HG03108 (cell line): Measurements from ENCODE around the gene CHD1L.
"Not testable (repeated sequence)": the region's sequence is repeated elsewhere in the genome, so short reads cannot be mapped to it uniquely, and the experiment has no call there.

ENCODE experiments used
- ATAC-seq: cut with Tn5 transposase; IDR thresholded peaks from one replicate; pipeline ENCODE4 v1.9.1; 2021; ENCODE audit warnings: moderate library complexity; ENCODE audit not compliant: unreplicated experiment

CHD1L gene

GRCh38 chr1:147264158-147264768 lies 21.8 kb downstream of the CHD1L start:
- ATAC-seq, result no peak

DNA sequence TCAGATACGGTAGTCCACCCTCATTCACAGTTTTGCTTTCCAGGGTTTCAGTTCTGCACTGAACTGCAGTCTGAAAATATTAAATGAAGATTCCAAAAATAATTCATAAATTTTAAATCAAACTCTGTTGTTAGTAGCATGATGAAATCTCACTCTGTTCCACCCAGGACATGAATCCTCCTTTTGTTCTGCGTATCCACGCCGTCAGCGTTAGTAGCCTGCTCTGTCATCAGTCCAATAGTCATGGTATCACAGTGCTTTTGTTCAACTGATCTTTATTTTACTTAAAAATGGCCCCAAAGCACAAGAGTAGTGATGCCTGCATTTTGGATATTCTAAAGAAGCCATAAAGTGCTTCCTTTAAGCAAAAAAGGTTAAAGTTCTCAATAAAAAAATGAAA lies 23.9 kb downstream of the CHD1L start:
- ATAC-seq, result no peak

- ATAC-seq, result no peak
Measured at GRCh38 chr1:147267711-147268110, 25.2 kb downstream of the CHD1L start.

DNA sequence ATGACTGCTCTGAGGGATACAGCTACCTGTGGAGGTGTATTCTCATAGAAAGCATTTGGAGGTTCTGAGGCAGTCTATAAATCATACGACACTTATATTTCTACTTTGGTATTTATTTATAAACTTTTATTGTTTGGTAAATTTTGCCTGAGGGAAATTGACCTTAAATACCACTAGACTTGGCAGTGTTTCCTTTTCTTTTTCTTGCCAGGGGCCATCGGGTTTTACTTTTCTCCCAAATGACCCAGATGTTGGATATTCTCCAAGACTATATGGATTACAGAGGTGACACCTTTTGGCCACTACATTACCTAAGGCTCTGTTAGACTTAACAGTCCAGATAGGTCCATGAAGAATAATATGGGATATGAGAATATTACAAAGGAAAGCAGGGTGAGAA lies 28.2 kb downstream of the CHD1L start:
- ATAC-seq, result no peak

GRCh38 chr1:147272042-147272441 lies 29.6 kb downstream of the CHD1L start:
- ATAC-seq, result no peak

GRCh38 chr1:147273409-147274336 lies 31.2 kb downstream of the CHD1L start:
- ATAC-seq, result no peak

- no peak for ATAC-seq
Measured at GRCh38 chr1:147281950-147282349, 39.5 kb downstream of the CHD1L start.

GRCh38 chr1:147283011-147283410 lies 40.5 kb downstream of the CHD1L start:
- no peak for ATAC-seq

GRCh38 chr1:147287133-147287865 lies 44.8 kb downstream of the CHD1L start:
- no peak for ATAC-seq

DNA sequence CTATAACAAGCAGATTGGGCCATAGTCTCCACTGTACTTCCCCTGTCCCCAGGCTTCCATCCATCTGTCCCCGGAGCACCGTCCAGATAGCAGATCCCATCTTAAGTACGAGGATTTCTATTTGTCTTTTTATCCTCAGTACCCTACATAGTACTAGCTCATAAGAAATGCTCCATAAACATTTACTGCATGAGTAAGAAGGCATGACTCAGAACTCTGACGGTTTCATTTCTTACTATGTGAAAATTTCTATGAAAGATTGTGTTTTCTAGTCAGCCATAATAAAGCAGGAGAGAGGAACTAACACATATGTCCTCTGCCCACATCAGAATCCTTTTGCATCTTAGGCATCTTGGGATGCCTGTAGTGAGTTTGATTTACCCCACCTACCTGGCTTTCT lies 49.5 kb downstream of the CHD1L start:
- ATAC-seq, result no peak

- ATAC-seq, result no peak
Measured at GRCh38 chr1:147292631-147293251, 50.3 kb downstream of the CHD1L start.

- no peak for ATAC-seq
Measured at GRCh38 chr1:147297438-147297837, 55.0 kb downstream of the CHD1L start.

DNA sequence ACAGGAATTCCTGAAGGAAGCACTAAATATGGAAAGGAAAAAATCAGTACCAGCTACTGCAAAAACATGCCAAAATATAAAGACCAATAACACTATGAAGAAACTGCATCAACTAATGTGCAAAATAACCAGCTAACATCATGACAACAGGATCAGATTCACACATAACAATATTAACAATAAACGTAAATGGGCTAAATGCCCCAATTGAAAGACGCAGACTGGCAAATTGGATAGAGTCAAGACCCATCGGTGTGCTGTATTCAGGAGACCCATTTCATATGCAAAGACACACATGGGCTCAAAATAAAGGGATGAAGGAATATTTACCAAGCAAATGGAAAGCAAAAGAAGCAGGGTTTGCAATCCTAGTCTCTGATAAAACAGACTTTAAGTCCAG lies 63.3 kb downstream of the CHD1L start:
- ATAC-seq, result not testable (repeated sequence)

GRCh38 chr1:147316968-147317367 lies 74.5 kb downstream of the CHD1L start:
- no peak for ATAC-seq

DNA sequence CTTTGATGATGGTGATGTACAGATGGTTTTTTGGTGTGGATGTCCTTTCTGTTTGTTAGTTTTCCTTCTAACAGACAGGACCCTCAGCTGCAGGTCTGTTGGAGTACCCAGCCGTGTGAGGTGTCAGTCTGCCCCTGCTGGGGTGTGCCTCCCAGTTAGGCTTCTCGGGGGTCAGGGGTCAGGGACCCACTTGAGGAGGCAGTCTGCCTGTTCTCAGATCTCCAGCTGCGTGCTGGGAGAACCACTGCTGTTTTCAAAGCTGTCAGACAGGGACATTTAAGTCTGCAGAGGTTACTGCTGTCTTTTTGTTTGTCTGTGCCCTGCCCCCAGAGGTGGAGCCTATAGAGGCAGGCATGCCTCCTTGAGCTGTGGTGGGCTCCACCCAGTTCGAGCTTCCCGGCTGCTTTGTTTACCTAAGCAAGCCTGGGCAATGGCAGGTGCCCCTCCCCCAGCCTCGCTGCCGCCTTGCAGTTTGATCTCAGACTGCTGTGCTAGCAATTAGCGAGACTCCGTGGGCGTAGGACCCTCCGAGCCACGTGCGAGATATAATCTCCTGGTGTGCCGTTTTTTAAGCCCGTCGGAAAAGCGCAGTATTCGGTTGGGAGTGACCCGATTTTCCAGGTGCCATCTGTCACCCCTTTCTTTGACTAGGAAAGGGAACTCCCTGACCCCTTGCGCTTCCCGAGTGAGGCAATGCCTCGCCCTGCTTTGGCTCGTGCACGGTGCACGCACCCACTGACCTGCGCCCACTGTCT lies 84.6 kb downstream of the CHD1L start:
- not testable (repeated sequence) for ATAC-seq

DNA sequence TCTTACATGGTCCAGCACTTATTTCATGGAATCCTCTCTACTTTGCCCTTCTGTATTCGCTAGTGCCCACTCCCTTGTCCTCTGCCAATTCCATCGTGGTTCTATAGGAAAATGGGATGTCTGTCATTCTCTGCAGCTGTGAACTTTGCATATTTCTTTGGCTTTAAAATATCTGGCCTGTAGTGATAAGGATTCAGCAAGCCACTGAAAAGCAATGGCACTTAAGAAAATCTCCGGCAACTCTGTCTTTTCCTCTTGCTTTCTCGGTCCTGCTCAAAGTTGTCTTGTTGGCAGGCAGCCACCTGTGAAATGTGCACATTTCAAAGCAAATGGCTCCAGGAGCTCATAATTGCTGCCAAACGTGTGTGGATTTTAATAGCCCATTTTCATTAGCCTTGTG lies 91.8 kb downstream of the CHD1L start:
- ATAC-seq, result no peak

- no peak for ATAC-seq
Measured at GRCh38 chr1:147336291-147336690, 93.8 kb downstream of the CHD1L start.

DNA sequence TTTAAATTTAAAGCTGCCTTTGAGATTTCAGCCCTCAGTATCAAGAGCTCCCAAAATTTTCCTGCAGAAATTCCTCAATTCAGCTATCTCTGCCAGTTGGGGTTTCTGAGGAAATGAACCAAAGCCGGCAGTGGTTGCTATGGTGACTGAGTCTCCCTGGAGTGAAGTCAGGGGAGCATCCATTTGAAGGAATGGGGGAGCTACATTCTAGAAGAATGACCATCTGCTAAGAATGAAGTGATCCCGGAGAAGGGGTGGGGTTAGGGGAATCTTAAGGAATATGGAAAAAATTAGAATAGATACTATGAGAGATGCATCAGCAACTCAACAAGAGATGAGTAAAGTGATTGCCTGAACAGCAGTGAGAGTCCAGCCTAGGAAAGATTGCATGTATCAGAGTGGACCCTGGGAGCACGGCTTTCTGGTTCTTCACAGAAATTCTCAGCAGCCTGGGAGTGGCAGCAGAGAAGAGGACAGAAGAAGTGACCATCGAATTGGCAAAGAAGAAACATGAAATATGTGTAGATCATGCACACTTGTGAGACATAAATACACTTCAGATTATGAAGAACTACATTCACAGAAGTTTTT lies 94.7 kb downstream of the CHD1L start:
- ATAC-seq, result no peak

DNA sequence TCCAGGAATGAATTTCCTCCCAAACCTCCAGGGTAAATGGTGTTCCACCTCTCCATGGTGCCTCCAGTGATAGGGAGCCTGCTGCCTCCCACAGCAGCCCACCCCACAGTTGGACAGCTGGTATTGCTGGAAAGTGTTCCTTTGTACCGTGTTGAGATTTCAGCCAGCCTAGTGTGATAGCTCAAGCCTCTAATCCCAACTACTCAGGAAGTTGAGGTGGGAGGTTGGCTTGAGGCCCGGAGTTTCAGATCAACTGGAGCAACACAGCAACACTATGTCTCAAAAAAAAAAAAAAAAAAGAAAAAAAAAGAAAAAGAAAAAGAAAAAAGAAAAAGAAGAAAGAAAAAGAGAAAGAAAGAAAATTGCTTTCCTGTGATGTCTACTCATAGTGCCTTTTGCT lies 96.1 kb downstream of the CHD1L start:
- no peak for ATAC-seq

DNA sequence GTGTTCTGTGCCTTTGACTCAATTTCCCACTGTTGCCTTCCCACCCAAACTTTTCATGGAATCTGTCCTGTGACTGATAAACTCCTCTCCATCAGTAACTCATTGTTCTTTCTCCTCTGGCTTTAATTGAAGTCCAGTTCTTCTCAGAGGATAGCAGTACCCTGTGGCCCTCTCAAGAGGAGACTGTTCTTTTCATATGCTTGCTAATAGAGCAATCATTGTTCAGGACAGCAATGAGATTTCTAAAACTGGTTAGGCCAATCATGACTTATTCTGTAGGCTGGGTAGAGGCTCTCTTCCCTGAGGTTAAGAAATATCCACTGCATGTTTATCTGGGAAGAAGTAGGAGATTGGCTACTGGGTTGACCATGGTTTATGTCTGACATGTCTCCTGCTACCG lies 98.8 kb downstream of the CHD1L start:
- no peak for ATAC-seq
